SU-DHL-6 (cell line): ENCODE measurements around the gene MAP6D1.

Experiments
- CTCF ChIP-seq: fragments of 200-600 bp; sonication (generic); IDR thresholded peaks from one replicate; pipeline ENCODE4 v1.5.1; 2017; ENCODE audit warnings: antibody characterized with exemption, mild to moderate bottlenecking, low read length, moderate library complexity; ENCODE audit not compliant: insufficient read depth, poor library complexity, severe bottlenecking
- EZH2phosphoT487 ChIP-seq: fragments of 200-600 bp; sonication (generic), shearing (Covaris generic); conservative IDR thresholded peaks from 2 replicates; pipeline ENCODE4 v1.6.1; 2018; ENCODE audit warnings: mild to moderate bottlenecking, antibody characterized with exemption, low read length, moderate library complexity, mixed read lengths

- no peak for TF ChIP-seq CTCF
- no peak for TF ChIP-seq EZH2phosphoT487
Observed at GRCh38 chr3:183824761-183825455, 469 bp downstream of the MAP6D1 start.
